Measurements from ENCODE around the gene ZNF629.

The ZNF629 gene

GRCh38 chr16:30766206-30766932 is 20.6 kb downstream of the ZNF629 start:
- no peak for DNase-seq

GRCh38 chr16:30764816-30765465 is 22.1 kb downstream of the ZNF629 start:
- no peak for DNase-seq

- DNase-seq = no peak
These were observed 22.9 kb downstream of the ZNF629 start for GRCh38 chr16:30764086-30764485.

GRCh38 chr16:30762991-30763725 is 23.8 kb downstream of the ZNF629 start:
- no peak for DNase-seq

GRCh38 chr16:30761928-30762902 is 24.8 kb downstream of the ZNF629 start, which contains the start of the genes CFAP119 and RNF40:
TSS of gene CFAP119 (minus strand) at chr16:30762062. CDS start at chr16:30761748, 314 bp downstream.
TSS of gene RNF40 (plus strand) at chr16:30762322. CDS start at chr16:30762546, 224 bp downstream.
- peak; percentile 82 for DNase-seq

GRCh38 chr16:30761427-30761927 is 25.5 kb downstream of the ZNF629 start:
- DNase-seq = no peak

GRCh38 chr16:30760577-30761426 is 26.2 kb downstream of the ZNF629 start:
- DNase-seq = no peak

GRCh38 chr16:30760001-30760559 is 26.9 kb downstream of the ZNF629 start:
- no peak for DNase-seq

- DNase-seq = no peak
These were observed 28.0 kb downstream of the ZNF629 start for GRCh38 chr16:30758988-30759491.

- DNase-seq = no peak
These were observed 29.7 kb downstream of the ZNF629 start for GRCh38 chr16:30757316-30757715.

GRCh38 chr16:30756781-30757100 is 30.3 kb downstream of the ZNF629 start:
- no peak for DNase-seq

GRCh38 chr16:30755955-30756780 is 30.8 kb downstream of the ZNF629 start:
- DNase-seq = no peak

GRCh38 chr16:30753596-30753995 is 33.4 kb downstream of the ZNF629 start:
- DNase-seq = no peak

- DNase-seq = no peak
These were observed 36.0 kb downstream of the ZNF629 start for GRCh38 chr16:30750876-30751465.

GRCh38 chr16:30750201-30750600 is 36.8 kb downstream of the ZNF629 start:
- no peak for DNase-seq

- no peak for DNase-seq
These were observed 38.2 kb downstream of the ZNF629 start for GRCh38 chr16:30748634-30749445.

- peak; percentile 96 for DNase-seq
These were observed 39.0 kb downstream of the ZNF629 start, which contains the start of gene PHKG2 for GRCh38 chr16:30747799-30748633. TSS of gene PHKG2 (plus strand) at chr16:30748425. CDS start at chr16:30748821, 396 bp downstream.
